NB4 (cell line): ENCODE measurements around the gene NRG3.

Source experiments
- CTCF ChIP-seq: IDR thresholded peaks from one replicate; pipeline ENCODE4 v1.5.1; 2012; ENCODE audit warnings: low read depth, low read length
- MAX ChIP-seq: IDR thresholded peaks from 2 replicates; pipeline ENCODE4 v1.6.1; 2011; ENCODE audit warnings: low read depth, low read length
- MYC ChIP-seq: IDR thresholded peaks from 2 replicates; pipeline ENCODE4 v1.6.1; 2011; ENCODE audit warnings: low read depth, low read length
- POLR2A ChIP-seq: IDR thresholded peaks from 2 replicates; pipeline ENCODE4 v1.6.1; 2011; ENCODE audit warnings: mild to moderate bottlenecking; ENCODE audit not compliant: insufficient read length; ENCODE audit errors: extremely low read depth

- TF ChIP-seq MAX (no peak), CTCF (peak; percentile 36), POLR2A (no peak), MYC (no peak)
Observed at GRCh38 chr10:81843042-81843441, 32.0 kb upstream of the NRG3 start.
